Inflammatory macrophage treated with lipopolysaccharide for 1 hour (primary cell): ENCODE results near the gene SUPT4H1.
"Not testable (repeated sequence)": the region's sequence is repeated elsewhere in the genome, so short reads cannot be mapped to it uniquely, and the experiment has no call there.

Experiments
- DNase-seq, 2 donors: peaks; one replicate each; pipeline ENCODE4 v3.0.0-alpha.2; 2020 to 2022

The SUPT4H1 gene

GRCh38 chr17:58362368-58363014 lies 10.5 kb upstream of the SUPT4H1 start:
- DNase-seq: no peak

- no peak for DNase-seq
Measured at GRCh38 chr17:58360296-58361063, 8.5 kb upstream of the SUPT4H1 start.

- no peak for DNase-seq
Measured at GRCh38 chr17:58358408-58359172, 6.6 kb upstream of the SUPT4H1 start.

GRCh38 chr17:58357312-58358297 lies 5.6 kb upstream of the SUPT4H1 start:
- no peak for DNase-seq

- DNase-seq: no peak
Measured at GRCh38 chr17:58356231-58356630, 4.2 kb upstream of the SUPT4H1 start.

- DNase-seq: no peak
Measured at GRCh38 chr17:58354541-58355216, 2.7 kb upstream of the SUPT4H1 start.

GRCh38 chr17:58353389-58353825 lies 1.4 kb upstream of the SUPT4H1 start:
- no peak for DNase-seq

GRCh38 chr17:58352596-58353388 lies 791 bp upstream of the SUPT4H1 start:
- peak; percentile 52 to 60 for DNase-seq

- no peak for DNase-seq
Measured at GRCh38 chr17:58351182-58351581, 819 bp downstream of the SUPT4H1 start.

GRCh38 chr17:58348038-58348437 lies 4.0 kb downstream of the SUPT4H1 start:
- no peak for DNase-seq

- DNase-seq: no peak
Measured at GRCh38 chr17:58345500-58345899, 6.5 kb downstream of the SUPT4H1 start.

GRCh38 chr17:58344791-58345157 lies 7.2 kb downstream of the SUPT4H1 start:
- no peak for DNase-seq

GRCh38 chr17:58344047-58344790 lies 7.8 kb downstream of the SUPT4H1 start:
- DNase-seq: peak; percentile 90 to 96

GRCh38 chr17:58343131-58343530 lies 8.9 kb downstream of the SUPT4H1 start:
- no peak for DNase-seq

- no peak for DNase-seq
Measured at GRCh38 chr17:58341861-58342475, 10.0 kb downstream of the SUPT4H1 start.

- DNase-seq: not testable (repeated sequence)
Measured at GRCh38 chr17:58341136-58341860, 10.7 kb downstream of the SUPT4H1 start.

- DNase-seq: no peak
Measured at GRCh38 chr17:58340405-58340876, 11.6 kb downstream of the SUPT4H1 start.

GRCh38 chr17:58339755-58340404 lies 12.1 kb downstream of the SUPT4H1 start:
- DNase-seq: no peak
